BJ (cell line): Measurements from ENCODE around the gene HOXB8. TPM values are rescaled to one million over a fixed set of nuclear protein-coding genes. Genes with fewer than 3 reads are reported as not detected.

Experiments
- CTCF ChIA-PET: fragments of 350-600 bp; formaldehyde crosslinking; extraction: SDS; loops from one replicate; lab custom pipeline; 2021; ENCODE audit warnings: antibody characterized with exemption, inconsistent platforms; lab: Yijun Ruan, JAX
- POLR2A ChIA-PET: fragments of 300-600 bp; sonication (Branson Sonifier 250); formaldehyde crosslinking; extraction: SDS; loops from one replicate; lab custom pipeline; 2021; ENCODE audit warnings: antibody characterized with exemption; lab: Charles Lee
- DNase-seq: peaks from one replicate; pipeline ENCODE4 v3.0.0-alpha.2; 2011; ENCODE audit warnings: low read depth
- H3K27me3 ChIP-seq: 2 replicates; pipeline ENCODE4 v1.6.0; 2011; ENCODE audit warnings: low read length; ENCODE audit not compliant: control insufficient read depth, insufficient read depth
- H3K36me3 ChIP-seq: 2 replicates; pipeline ENCODE4 v1.5.1; 2011; ENCODE audit warnings: low read length; ENCODE audit not compliant: control insufficient read depth, insufficient read depth
- H3K4me3 ChIP-seq: 2 replicates; pipeline ENCODE4 v1.5.1; 2011; ENCODE audit warnings: low read depth, mild to moderate bottlenecking, control low read depth, low read length
- polyA plus RNA-seq: library from polyadenylated mRNA; depleted of rRNA; stranded (reverse); fragments of >200 nt; gene quantifications from 2 replicates; pipeline ENCODE4 v1.2.3, GENCODE V29; 2011
- TF ChIP-seq, protein P1 (sequence below): IDR thresholded peaks from 2 replicates; pipeline ENCODE4 v1.5.1; 2011; ENCODE audit warnings: low read depth, mild to moderate bottlenecking, control low read depth, inconsistent platforms, low read length, moderate library complexity; ENCODE audit not compliant: insufficient read depth

The HOXB8 gene
- polyA plus RNA-seq, 1 experiment, result not detected

DNA sequence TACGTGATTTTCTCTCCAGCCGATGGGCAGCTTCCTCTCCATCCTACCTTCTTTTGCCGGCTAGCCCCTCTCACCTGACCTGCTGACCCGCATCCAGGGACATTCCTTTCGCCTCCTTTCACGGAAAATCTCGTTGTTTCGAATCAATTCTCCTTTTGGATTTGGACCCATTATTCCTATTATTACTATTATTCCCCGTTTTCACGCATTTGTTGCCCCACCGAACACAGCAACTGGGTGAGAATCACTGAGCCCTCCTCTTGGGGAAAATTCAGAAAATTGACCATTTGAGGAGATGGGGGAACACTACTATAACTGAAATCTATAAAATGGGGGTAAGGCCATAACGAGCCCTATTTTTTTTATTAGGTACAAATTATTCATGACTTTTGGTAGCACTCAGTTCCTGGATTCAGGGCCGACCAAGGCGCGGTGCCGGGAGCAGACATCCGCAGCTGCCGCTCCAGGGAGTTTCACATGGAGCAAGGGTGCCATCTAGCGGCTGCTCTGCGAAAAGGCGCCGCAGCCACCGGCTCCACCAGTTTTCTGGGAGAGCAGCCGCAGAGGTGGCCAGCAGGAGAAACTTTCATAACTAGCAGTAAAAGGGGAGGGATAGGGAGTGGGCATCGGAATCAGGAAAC, 3.3 kb upstream of the HOXB8 start:
- ChIA-PET CTCF (interaction anchor here (0.6 to 2.6 kb wide), 28 partner anchors 9 to 592 kb away, joined by 3 to 27 read pairs (median 4); partner anchors contain the start of gene HOXB5), POLR2A (no interaction called here)
- TF ChIP-seq, protein P1, sequence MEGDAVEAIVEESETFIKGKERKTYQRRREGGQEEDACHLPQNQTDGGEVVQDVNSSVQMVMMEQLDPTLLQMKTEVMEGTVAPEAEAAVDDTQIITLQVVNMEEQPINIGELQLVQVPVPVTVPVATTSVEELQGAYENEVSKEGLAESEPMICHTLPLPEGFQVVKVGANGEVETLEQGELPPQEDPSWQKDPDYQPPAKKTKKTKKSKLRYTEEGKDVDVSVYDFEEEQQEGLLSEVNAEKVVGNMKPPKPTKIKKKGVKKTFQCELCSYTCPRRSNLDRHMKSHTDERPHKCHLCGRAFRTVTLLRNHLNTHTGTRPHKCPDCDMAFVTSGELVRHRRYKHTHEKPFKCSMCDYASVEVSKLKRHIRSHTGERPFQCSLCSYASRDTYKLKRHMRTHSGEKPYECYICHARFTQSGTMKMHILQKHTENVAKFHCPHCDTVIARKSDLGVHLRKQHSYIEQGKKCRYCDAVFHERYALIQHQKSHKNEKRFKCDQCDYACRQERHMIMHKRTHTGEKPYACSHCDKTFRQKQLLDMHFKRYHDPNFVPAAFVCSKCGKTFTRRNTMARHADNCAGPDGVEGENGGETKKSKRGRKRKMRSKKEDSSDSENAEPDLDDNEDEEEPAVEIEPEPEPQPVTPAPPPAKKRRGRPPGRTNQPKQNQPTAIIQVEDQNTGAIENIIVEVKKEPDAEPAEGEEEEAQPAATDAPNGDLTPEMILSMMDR, result peak; percentile 96
- Histone ChIP-seq H3K4me3 (no peak overlapping the region), H3K27me3 (peaks cover 79% of the 10 kb centered on the region), H3K36me3 (no peaks in the 10 kb centered on the region)
- no peak for DNase-seq

DNA sequence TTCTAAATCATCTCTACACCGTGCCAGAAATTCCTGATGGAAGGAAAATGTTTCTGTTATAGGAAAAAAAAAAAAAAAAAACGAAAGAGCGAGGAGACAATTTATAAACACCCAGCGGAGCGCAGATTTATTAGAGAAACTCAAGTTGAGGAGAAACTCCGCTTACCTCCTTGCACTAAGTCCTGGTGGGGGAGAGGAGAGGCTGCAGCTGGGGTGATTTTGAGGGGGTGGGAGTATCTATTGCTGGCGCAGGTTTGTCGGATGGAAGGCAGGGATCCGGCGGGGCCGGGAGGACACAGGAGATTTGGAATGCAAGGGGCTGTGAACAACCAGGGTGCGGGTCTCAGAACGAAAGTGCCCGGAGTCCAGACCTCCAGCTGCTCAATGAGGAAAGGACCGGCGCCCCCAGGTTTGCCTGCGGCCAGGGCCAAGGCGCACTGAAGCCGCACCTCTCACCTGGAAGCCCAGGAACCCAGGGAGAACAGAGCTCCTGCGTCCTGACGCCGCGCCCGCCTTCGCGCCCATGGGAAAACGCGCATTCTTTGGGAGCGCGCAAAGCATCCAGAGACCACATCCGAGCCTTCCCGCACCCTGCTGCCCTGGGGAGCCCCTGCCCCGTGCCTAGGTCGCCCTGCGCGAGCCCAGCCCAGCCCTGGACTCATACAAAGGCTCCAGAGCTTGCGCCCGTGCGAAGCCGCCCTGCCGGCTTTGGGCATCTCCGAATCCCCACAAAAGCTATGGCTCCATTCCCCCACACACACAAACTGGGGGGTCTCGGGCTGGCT, 2.6 kb upstream of the HOXB8 start:
- H3K27me3 ChIP-seq, result peaks cover 76% of the 10 kb centered on the region
- DNase-seq, result no peak
- TF ChIP-seq, protein P1, result no peak
- H3K4me3 ChIP-seq, result no peak overlapping the region
- CTCF ChIA-PET, result interaction anchor here (0.6 to 2.6 kb wide), 25 partner anchors 9 to 592 kb away, joined by 3 to 27 read pairs (median 5); partner anchors contain the start of gene HOXB5
- H3K36me3 ChIP-seq, result no peaks in the 10 kb centered on the region
- POLR2A ChIA-PET, result no interaction called here

DNA sequence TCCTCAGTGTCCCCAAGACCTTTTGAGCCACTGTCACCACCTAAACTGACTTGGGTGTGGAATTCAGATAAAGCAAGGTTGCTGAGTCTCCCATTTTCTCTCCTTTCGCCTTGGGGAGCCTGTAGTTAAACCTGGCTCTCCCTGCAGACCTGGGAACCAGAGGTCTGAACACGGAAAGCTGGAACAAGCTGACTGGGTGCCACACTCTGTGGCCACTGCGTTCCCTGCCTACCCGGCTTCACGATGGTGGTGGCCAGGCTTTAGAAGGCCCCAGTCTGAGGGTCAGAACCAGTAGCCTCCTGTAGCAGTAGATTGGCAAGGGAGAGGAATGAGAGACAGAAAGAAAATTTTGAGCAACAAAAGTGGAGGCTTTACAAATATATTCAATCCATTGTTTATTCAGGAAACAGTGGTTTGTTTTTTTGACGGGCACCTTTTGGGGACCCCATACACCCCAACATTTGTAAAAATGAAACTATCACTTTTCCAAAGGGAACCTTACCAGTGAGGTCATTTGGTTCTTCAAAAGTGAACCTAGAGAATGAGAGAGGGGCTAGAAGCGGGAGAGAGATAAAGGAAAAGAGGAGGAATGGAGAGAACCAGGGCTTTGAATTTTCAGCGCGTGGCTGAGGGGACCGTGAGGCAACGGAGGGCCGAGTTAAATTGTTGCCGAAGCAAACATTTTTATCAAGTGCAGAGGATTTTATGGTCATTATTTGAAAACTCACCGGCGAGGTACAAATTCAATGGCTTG, 1.8 kb upstream of the HOXB8 start:
- Histone ChIP-seq H3K4me3 (no peak overlapping the region), H3K27me3 (peaks cover 75% of the 10 kb centered on the region), H3K36me3 (no peaks in the 10 kb centered on the region)
- no peak for DNase-seq
- ChIA-PET POLR2A (no interaction called here), CTCF (interaction anchor here (0.7 to 2.6 kb wide), 11 partner anchors 9 to 591 kb away, joined by 3 to 27 read pairs (median 5); partner anchors contain the start of gene HOXB6)
- TF ChIP-seq, protein P1, result no peak

DNA sequence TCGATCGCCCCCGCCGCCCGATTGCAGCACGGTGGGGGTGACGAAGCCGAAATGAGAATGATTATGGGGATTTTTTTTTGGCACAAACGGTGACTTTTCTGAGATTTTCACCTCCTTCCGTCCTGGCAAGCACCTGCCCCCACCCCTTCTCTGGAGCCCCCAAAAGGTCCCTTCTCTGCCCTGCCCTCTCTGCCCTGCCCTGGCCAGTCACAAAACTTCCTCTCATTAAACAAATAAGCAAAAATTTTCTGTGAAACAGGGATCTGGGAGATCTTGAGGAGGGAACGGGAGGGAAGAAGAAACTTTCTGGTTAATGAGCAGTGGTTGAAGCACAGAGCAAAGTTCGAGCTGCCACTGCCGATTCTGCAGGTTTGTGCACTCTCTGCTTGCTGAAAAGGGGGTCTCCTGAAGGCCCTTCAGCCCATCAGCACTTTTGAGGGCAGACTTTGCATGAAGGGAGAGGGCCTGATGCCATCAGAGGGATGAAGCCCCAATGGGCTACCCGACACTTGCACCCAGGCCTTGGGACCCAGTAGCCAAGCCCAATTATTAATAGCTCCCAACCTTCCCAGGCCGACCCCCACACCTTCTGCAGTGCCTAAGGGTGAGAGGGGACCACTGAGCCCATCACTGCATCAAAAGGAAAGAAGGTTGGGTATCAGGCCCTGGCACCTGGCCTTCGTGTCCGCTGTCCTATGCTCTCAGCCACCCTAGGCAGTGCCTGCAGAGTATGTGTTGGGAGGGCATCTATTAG, 1.0 kb upstream of the HOXB8 start:
- Histone ChIP-seq H3K4me3 (no peak overlapping the region), H3K36me3 (no peaks in the 10 kb centered on the region), H3K27me3 (peaks cover 74% of the 10 kb centered on the region)
- no peak for DNase-seq
- POLR2A ChIA-PET, result no interaction called here
- CTCF ChIA-PET, result interaction anchor here (0.6 to 2.0 kb wide), 5 partner anchors 7 to 772 kb away, joined by 3 to 6 read pairs (median 3); partner anchors contain the start of gene HOXB6
- TF ChIP-seq, protein P1, result no peak
